ENCODE measurements around the gene PICK1. TPM values are rescaled to one million over a fixed set of nuclear protein-coding genes. Genes with fewer than 3 reads are reported as not detected.

The PICK1 gene
- polyA plus RNA-seq, 1 donor (not counting 4 experiments of a cell fraction or from before 2014, with no cell fraction given), result 26.8 TPM

DNA sequence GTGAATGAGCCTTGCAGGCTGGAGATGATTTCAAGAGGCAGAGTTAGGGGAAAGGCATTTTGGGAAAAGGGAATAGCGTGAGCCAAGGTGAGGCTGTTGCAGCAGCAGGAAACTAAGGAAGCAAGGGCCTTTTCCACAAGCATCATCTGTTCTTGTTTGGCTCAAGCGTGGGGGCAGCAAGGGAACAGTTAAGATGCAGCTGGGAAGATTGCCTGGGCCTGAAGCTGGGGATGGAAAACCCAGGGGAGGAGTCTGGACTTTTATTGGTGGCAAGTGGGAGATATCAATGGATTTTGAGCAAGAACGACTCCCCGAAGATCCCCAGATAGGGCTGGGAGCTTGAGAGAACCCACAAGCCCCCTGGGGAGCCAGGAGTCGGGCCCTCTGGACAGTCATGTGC, 27.3 kb upstream of the PICK1 start:
- no peaks in the 10 kb centered on the region for H3K36me3 ChIP-seq (ENCODE audit: control insufficient read depth in 2 of 2, extremely low read depth in 1 of 2, insufficient read depth in 2 of 2, low read length in 2 of 2)
- H3K79me2 ChIP-seq (ENCODE audit: control insufficient read depth, insufficient read depth, low read length), result no peaks in the 10 kb centered on the region
- no peak overlapping the region for H3K9ac ChIP-seq (ENCODE audit: control insufficient read depth, extremely low read depth, insufficient read depth, low read length)
- H2AFZ ChIP-seq (ENCODE audit: control insufficient read depth, low read length), result no peak overlapping the region
- H3K27ac ChIP-seq (ENCODE audit: control insufficient read depth, insufficient read depth, low read length), result no peak overlapping the region
- peaks cover 6% of the 10 kb centered on the region for H3K27me3 ChIP-seq (ENCODE audit: control insufficient read depth, extremely low read depth, insufficient read depth, low read length)
- no peaks in the 10 kb centered on the region for H3K9me3 ChIP-seq (ENCODE audit: control insufficient read depth, low read depth, low read length)
- H3K4me1 ChIP-seq (ENCODE audit: control insufficient read depth, extremely low read depth, insufficient read depth, low read length), result peaks cover 8% of the 10 kb centered on the region
- no peak overlapping the region for H3K4me2 ChIP-seq (ENCODE audit: control insufficient read depth, extremely low read depth, insufficient read depth, low read depth, low read length)
- TF ChIP-seq CTCF (optimal IDR thresholded peaks at IDR 0.05 in 1 of 3, IDR thresholded peaks at IDR 0.05 in 1 of 3, conservative IDR thresholded peaks at IDR 0.05 in 1 of 3; ENCODE audit: extremely low read depth in 1 of 3, insufficient read depth in 2 of 3, low read length in 3 of 3) (no peak), EZH2 (IDR thresholded peaks at IDR 0.05; ENCODE audit: low read length) (no peak)
- no peak overlapping the region for H3K4me3 ChIP-seq (ENCODE audit: control insufficient read depth in 2 of 3, extremely low read depth in 1 of 3, insufficient read depth in 2 of 3, low read depth in 1 of 3, low read length in 3 of 3)
- no peaks in the 10 kb centered on the region for H4K20me1 ChIP-seq (ENCODE audit: control insufficient read depth, extremely low read depth, insufficient read depth, low read length)
- no peak for DNase-seq (ENCODE audit: low read depth, low spot score)
- no peaks in the 10 kb centered on the region for H3K9me1 ChIP-seq (ENCODE audit: control insufficient read depth, extremely low read depth, insufficient read depth, low read length)
- no peak for FAIRE-seq
- dilution Hi-C loops (cut with MboI; ENCODE audit: extremely low pct_ligation_motif_present, low sequenced_read_pairs), result no loop called here

GRCh38 chr22:38030311-38031133, 26.7 kb upstream of the PICK1 start:
- no peak for FAIRE-seq

More at GRCh38 chr22:38030311-38031133, 26.7 kb upstream of the PICK1 start:
- Histone ChIP-seq H3K9me3 (ENCODE audit: control insufficient read depth, low read depth, low read length) (no peaks in the 10 kb centered on the region), H3K27ac (ENCODE audit: control insufficient read depth, insufficient read depth, low read length) (no peak overlapping the region), H4K20me1 (ENCODE audit: control insufficient read depth, extremely low read depth, insufficient read depth, low read length) (no peaks in the 10 kb centered on the region), H3K9ac (ENCODE audit: control insufficient read depth, extremely low read depth, insufficient read depth, low read length) (no peak overlapping the region), H3K4me2 (ENCODE audit: control insufficient read depth, extremely low read depth, insufficient read depth, low read depth, low read length) (no peak overlapping the region), H3K36me3 (ENCODE audit: control insufficient read depth in 2 of 2, extremely low read depth in 1 of 2, insufficient read depth in 2 of 2, low read length in 2 of 2) (no peaks in the 10 kb centered on the region), H3K79me2 (ENCODE audit: control insufficient read depth, insufficient read depth, low read length) (no peaks in the 10 kb centered on the region), H3K4me1 (ENCODE audit: control insufficient read depth, extremely low read depth, insufficient read depth, low read length) (peaks cover 10% of the 10 kb centered on the region), H2AFZ (ENCODE audit: control insufficient read depth, low read length) (no peak overlapping the region), H3K4me3 (ENCODE audit: control insufficient read depth in 2 of 3, extremely low read depth in 1 of 3, insufficient read depth in 2 of 3, low read depth in 1 of 3, low read length in 3 of 3) (no peak overlapping the region), H3K9me1 (ENCODE audit: control insufficient read depth, extremely low read depth, insufficient read depth, low read length) (no peaks in the 10 kb centered on the region), H3K27me3 (ENCODE audit: control insufficient read depth, extremely low read depth, insufficient read depth, low read length) (peaks cover 6% of the 10 kb centered on the region)
- dilution Hi-C loops (cut with MboI; ENCODE audit: extremely low pct_ligation_motif_present, low sequenced_read_pairs), result no loop called here
- DNase-seq (ENCODE audit: low read depth, low spot score), result no peak
- TF ChIP-seq CTCF (optimal IDR thresholded peaks at IDR 0.05 in 1 of 3, IDR thresholded peaks at IDR 0.05 in 1 of 3, conservative IDR thresholded peaks at IDR 0.05 in 1 of 3; ENCODE audit: extremely low read depth in 1 of 3, insufficient read depth in 2 of 3, low read length in 3 of 3) (no peak), EZH2 (IDR thresholded peaks at IDR 0.05; ENCODE audit: low read length) (no peak)

All from keratinocyte (primary cell).